ENCODE measurements around the gene TGM4. TPM values are rescaled to one million over a fixed set of nuclear protein-coding genes. Genes with fewer than 3 reads are reported as not detected.

TGM4 gene
- total and polyA plus RNA-seq, 2 experiments from 2014 or later, result not detected

DNA sequence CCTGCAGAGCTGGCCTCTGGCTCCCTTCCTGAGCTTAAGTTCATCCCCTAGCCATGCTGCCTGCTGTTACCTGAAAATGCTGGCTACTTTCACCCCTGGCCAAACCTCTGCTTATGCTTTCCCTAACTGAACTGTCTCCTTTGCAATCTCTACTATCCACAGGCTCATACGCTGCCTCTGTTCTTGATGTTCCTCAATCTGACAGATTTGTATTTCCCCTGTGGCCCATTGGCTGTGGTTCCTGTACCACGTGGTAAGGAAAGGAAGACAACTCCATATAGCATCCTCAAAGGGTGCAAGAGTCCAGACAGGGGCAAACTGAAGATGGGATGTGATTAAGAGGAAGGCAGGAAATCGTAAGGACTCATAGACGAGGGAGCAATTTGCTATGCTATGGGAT, 33.2 kb downstream of the TGM4 start:
- in situ Hi-C loops (cut with MboI), result no loop called here
- H4K20me1 ChIP-seq (ENCODE audit: insufficient read depth), result no peaks in the 10 kb centered on the region

DNA sequence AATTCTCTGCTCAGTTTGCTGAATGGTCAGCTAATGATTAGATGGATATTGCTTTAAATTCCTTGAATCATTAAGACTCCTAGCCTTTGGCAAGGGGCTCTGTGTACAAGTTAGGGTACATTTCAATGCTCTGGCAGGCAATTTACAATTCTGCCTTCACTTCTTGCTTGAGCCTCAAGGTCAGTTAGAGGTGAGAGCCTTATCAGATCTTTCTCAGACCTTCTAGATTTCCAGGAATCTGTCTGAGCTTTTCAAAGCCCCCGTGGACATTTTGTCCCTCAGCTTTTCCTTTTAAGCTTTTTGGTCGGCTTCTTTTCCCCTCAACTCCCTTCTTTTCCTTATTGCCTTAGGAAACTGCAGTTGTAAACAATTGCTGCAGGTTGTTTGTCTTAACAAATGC, 34.7 kb downstream of the TGM4 start:
- no peak overlapping the region for H3K27ac ChIP-seq
- no peaks in the 10 kb centered on the region for H3K9me2 ChIP-seq (ENCODE audit: insufficient read depth)
- TF ChIP-seq EZH2phosphoT487 (IDR thresholded peaks at IDR 0.05; ENCODE audit: insufficient read depth, low read depth) (no peak), EZH2 (IDR thresholded peaks at IDR 0.05; ENCODE audit: insufficient read depth, poor library complexity, severe bottlenecking) (no peak)
- H3K27me3 ChIP-seq (replicated peaks; ENCODE audit: insufficient read depth), result no peaks in the 10 kb centered on the region; the same call in 1 of the 2 replicates
- H3K9ac ChIP-seq, result no peak overlapping the region
- H3K9me3 ChIP-seq (ENCODE audit: low read depth), result no peaks in the 10 kb centered on the region
- H3F3A ChIP-seq (ENCODE audit: insufficient read depth), result no peaks in the 10 kb centered on the region
- no peaks in the 10 kb centered on the region for H3K79me2 ChIP-seq (ENCODE audit: insufficient read depth)
- in situ Hi-C loops (cut with MboI), result no loop called here
- no peaks in the 10 kb centered on the region for H4K20me1 ChIP-seq (ENCODE audit: insufficient read depth)
- 46 to 58% methylated on average over 2 of the region's 2 CpGs for WGBS, 2 experiments (ENCODE audit: low coverage in 1 of 2, low lambda C conversion rate in 2 of 2, missing lambda C conversion rate in 2 of 2)
- no peak overlapping the region for H2AFZ ChIP-seq
- H3K36me3 ChIP-seq (ENCODE audit: low read depth), result no peaks in the 10 kb centered on the region
- H3K4me3 ChIP-seq, result no peak overlapping the region
- DNase-seq, result no peak
- H3K4me1 ChIP-seq (ENCODE audit: insufficient read depth), result no peaks in the 10 kb centered on the region
- no peak overlapping the region for H3K4me2 ChIP-seq (ENCODE audit: unreplicated experiment)

More for the DNA sequence above, 33.2 kb downstream of the TGM4 start:
- DNase-seq, result no peak
- H3K79me2 ChIP-seq (ENCODE audit: insufficient read depth), result no peaks in the 10 kb centered on the region
- H3F3A ChIP-seq (ENCODE audit: insufficient read depth), result no peaks in the 10 kb centered on the region
- no peaks in the 10 kb centered on the region for H3K9me3 ChIP-seq (ENCODE audit: low read depth)
- no peaks in the 10 kb centered on the region for H3K36me3 ChIP-seq (ENCODE audit: low read depth)
- H3K4me2 ChIP-seq (ENCODE audit: unreplicated experiment), result no peak overlapping the region
- H3K27ac ChIP-seq, result no peak overlapping the region
- 67% methylated on average over 4 of the region's 4 CpGs for WGBS, 2 experiments (ENCODE audit: low coverage in 1 of 2, low lambda C conversion rate in 2 of 2, missing lambda C conversion rate in 2 of 2)
- no peak overlapping the region for H3K9ac ChIP-seq
- no peaks in the 10 kb centered on the region for H3K9me2 ChIP-seq (ENCODE audit: insufficient read depth)
- no peak overlapping the region for H3K4me3 ChIP-seq
- no peaks in the 10 kb centered on the region; the same call in 1 of the 2 replicates for H3K27me3 ChIP-seq (replicated peaks; ENCODE audit: insufficient read depth)
- TF ChIP-seq EZH2phosphoT487 (IDR thresholded peaks at IDR 0.05; ENCODE audit: insufficient read depth, low read depth) (no peak), EZH2 (IDR thresholded peaks at IDR 0.05; ENCODE audit: insufficient read depth, poor library complexity, severe bottlenecking) (no peak)
- no peaks in the 10 kb centered on the region for H3K4me1 ChIP-seq (ENCODE audit: insufficient read depth)
- no peak overlapping the region for H2AFZ ChIP-seq

DNA sequence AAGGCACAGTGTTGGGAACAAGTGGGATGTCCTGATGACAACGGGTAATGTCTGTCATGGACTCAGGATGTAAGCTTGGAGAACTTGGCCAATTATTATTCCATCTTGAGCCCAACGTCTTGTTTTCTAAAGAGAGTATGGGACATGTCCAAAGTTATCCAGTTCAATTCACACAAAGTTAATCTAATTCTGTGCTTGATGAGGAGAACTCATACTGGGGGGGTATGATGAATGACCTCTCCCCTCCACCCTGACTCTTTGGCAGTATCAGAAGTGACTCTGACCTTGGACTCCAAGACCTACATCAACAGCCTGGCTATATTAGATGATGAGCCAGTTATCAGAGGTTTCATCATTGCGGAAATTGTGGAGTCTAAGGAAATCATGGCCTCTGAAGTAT, 36.3 kb downstream of the TGM4 start:
- 42 to 44% methylated on average over 3 of the region's 3 CpGs for WGBS, 2 experiments (ENCODE audit: low coverage in 1 of 2, low lambda C conversion rate in 2 of 2, missing lambda C conversion rate in 2 of 2)
- TF ChIP-seq EZH2 (IDR thresholded peaks at IDR 0.05; ENCODE audit: insufficient read depth, poor library complexity, severe bottlenecking), result no peak
- TF ChIP-seq EZH2phosphoT487 (IDR thresholded peaks at IDR 0.05; ENCODE audit: insufficient read depth, low read depth), result no peak
- no peaks in the 10 kb centered on the region; the same call in 1 of the 2 replicates for H3K27me3 ChIP-seq (replicated peaks; ENCODE audit: insufficient read depth)
- H3K9me2 ChIP-seq (ENCODE audit: insufficient read depth), result no peaks in the 10 kb centered on the region
- no peaks in the 10 kb centered on the region for H3K79me2 ChIP-seq (ENCODE audit: insufficient read depth)
- no peak for DNase-seq
- in situ Hi-C loops (cut with MboI), result loop anchor here (10.0 kb wide), 1 partner anchor 376 kb away; no protein-coding TSS in a partner anchor
- no peaks in the 10 kb centered on the region for H3K36me3 ChIP-seq (ENCODE audit: low read depth)
- H3F3A ChIP-seq (ENCODE audit: insufficient read depth), result no peaks in the 10 kb centered on the region
- no peaks in the 10 kb centered on the region for H3K4me1 ChIP-seq (ENCODE audit: insufficient read depth)
- H4K20me1 ChIP-seq (ENCODE audit: insufficient read depth), result no peaks in the 10 kb centered on the region
- H3K4me2 ChIP-seq (ENCODE audit: unreplicated experiment), result no peak overlapping the region
- H3K4me3 ChIP-seq, result no peak overlapping the region
- no peaks in the 10 kb centered on the region for H3K9me3 ChIP-seq (ENCODE audit: low read depth)
- no peak overlapping the region for H3K27ac ChIP-seq
- H2AFZ ChIP-seq, result no peak overlapping the region
- no peak overlapping the region for H3K9ac ChIP-seq

DNA sequence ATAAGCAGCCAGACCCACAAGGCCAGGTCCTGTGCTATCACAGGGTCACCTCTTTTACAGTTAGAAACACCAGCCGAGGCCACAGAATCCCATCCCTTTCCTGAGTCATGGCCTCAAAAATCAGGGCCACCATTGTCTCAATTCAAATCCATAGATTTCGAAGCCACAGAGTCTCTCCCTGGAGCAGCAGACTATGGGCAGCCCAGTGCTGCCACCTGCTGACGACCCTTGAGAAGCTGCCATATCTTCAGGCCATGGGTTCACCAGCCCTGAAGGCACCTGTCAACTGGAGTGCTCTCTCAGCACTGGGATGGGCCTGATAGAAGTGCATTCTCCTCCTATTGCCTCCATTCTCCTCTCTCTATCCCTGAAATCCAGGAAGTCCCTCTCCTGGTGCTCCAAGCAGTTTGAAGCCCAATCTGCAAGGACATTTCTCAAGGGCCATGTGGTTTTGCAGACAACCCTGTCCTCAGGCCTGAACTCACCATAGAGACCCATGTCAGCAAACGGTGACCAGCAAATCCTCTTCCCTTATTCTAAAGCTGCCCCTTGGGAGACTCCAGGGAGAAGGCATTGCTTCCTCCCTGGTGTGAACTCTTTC, 39.6 kb downstream of the TGM4 start:
- in situ Hi-C loops (cut with MboI), result loop anchor here (10.0 kb wide), 1 partner anchor 379 kb away; no protein-coding TSS in a partner anchor
- no peak for TF ChIP-seq EZH2phosphoT487 (IDR thresholded peaks at IDR 0.05; ENCODE audit: insufficient read depth, low read depth)
- TF ChIP-seq EZH2 (IDR thresholded peaks at IDR 0.05; ENCODE audit: insufficient read depth, poor library complexity, severe bottlenecking), result no peak
- Histone ChIP-seq H3K79me2 (ENCODE audit: insufficient read depth) (no peaks in the 10 kb centered on the region), H3K4me3 (no peak overlapping the region), H3K36me3 (ENCODE audit: low read depth) (no peaks in the 10 kb centered on the region), H4K20me1 (ENCODE audit: insufficient read depth) (no peaks in the 10 kb centered on the region), H3K27me3 (replicated peaks; ENCODE audit: insufficient read depth) (no peaks in the 10 kb centered on the region; the same call in 1 of the 2 replicates), H3K27ac (no peak overlapping the region), H3F3A (ENCODE audit: insufficient read depth) (no peaks in the 10 kb centered on the region), H3K4me1 (ENCODE audit: insufficient read depth) (no peaks in the 10 kb centered on the region), H3K4me2 (ENCODE audit: unreplicated experiment) (no peak overlapping the region), H3K9ac (no peak overlapping the region), H3K9me3 (ENCODE audit: low read depth) (no peaks in the 10 kb centered on the region), H2AFZ (no peak overlapping the region), H3K9me2 (ENCODE audit: insufficient read depth) (no peaks in the 10 kb centered on the region)
- 27 to 30% methylated on average over 4 of the region's 4 CpGs for WGBS, 2 experiments (ENCODE audit: low coverage in 1 of 2, low lambda C conversion rate in 2 of 2, missing lambda C conversion rate in 2 of 2)
- DNase-seq, result peak; percentile 79
